ENCODE data around the gene MKKS.
"Not testable (repeated sequence)": the region's sequence is repeated elsewhere in the genome, so short reads cannot be mapped to it uniquely, and the experiment has no call there.

The MKKS gene

GRCh38 chr20:10411673-10412072 is 22.3 kb downstream of the MKKS start:
- no peak for DNase-seq

- DNase-seq = no peak
Measured at GRCh38 chr20:10408108-10408813, 25.8 kb downstream of the MKKS start.

- no peak for DNase-seq
Measured at GRCh38 chr20:10404959-10405530, 29.0 kb downstream of the MKKS start.

DNA sequence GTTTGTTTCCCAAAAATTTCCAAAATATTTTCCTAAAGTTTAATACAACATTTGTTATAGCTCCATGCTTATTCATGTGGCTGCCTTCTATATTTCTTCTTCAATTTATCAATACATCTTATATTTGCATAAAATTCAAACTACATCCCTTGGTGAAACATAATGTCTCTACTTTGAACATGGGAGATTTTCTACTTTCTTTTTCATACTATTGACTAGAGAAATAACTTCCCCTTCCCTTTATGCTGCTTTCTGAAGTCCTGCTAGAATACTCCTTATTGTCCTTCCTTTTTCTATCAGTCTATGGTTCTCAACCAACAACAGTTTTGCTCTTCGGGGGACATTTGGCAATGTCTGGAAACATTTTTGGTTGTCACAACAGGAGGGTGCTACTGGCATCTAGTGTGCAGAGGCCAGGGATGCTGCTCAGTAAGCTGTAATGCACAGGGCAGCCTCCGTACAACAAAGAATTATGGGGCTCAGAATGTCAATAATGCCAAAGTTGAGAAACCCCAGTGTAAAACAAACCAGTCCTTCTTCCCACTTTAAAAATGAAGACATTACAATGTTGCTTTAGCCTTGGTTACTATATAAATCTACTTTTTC is 29.9 kb downstream of the MKKS start:
- DNase-seq = no peak

DNA sequence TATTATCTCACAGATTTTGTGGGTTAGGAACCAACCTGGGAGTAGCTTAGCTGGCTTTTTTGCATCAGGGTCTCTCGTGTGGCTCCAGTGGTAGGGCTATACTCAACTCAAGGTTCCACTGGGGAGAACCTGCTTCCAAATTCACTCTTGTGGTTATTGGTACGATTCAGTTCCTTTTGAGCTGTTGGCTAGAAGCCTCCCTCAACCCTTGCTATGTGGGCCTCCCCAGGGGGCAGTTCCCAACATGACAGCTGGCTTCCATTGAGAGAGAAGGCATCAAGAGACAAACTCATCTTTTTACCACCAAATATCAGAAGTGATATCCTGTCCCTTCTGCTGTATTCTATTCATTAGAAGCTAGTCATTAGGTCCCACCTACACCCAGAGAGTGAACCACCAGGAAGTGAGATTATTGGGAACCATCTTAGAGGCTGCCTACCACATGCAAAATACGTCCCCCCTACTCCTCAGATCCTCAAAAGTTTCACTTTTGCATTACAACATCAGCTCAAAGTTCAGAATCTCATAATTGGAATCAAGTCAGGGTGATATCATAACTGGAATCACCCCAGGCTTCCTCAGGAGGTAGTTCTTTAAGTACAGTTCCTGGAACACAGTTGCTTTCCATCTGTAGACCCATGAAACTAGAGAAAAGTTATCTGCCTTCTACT is 30.9 kb downstream of the MKKS start:
- no peak for DNase-seq

DNA sequence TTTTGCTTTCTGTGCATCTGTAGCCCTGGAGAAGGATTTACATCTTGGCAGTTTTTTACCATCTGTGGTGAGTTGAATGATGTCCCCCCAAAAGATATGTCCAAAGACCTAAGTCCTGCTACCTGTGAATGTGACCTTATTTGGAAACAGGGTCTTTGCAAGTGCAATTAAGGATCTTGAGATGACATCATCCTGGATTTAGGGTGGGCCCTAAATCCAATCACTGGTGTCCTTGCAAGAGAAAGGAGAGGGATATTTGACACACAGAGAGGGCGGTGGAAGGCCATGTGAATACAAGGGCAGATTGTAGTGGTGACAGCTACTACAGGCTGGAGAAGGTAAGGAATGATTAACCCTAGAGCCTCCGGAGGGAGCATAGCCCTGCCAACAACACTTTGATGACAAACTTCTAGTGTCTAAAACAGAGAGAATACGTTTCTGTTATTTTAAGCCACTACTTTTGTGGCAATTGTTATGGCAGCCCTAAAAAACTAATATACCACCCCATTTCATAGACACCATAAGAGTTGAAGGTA is 35.1 kb downstream of the MKKS start:
- DNase-seq = no peak

DNA sequence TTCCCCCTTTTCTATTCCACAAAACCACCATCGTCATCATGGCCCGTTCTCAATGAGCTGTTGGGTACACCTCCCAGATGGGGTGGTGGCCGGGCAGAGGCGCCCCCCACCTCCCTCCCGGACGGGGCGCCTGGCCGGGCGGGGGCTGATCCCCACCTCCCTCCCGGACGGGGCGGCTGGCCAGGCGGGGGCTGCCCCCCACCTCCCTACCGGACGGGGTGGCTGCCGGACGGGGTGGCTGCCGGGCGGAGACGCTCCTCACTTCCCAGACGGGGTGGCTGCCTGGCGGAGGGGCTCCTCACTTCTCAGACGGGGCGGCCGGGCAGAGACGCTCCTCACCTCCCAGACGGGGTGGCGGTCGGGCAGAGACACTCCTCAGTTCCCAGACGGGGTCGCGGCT is 39.3 kb downstream of the MKKS start:
- DNase-seq = not testable (repeated sequence)

DNA sequence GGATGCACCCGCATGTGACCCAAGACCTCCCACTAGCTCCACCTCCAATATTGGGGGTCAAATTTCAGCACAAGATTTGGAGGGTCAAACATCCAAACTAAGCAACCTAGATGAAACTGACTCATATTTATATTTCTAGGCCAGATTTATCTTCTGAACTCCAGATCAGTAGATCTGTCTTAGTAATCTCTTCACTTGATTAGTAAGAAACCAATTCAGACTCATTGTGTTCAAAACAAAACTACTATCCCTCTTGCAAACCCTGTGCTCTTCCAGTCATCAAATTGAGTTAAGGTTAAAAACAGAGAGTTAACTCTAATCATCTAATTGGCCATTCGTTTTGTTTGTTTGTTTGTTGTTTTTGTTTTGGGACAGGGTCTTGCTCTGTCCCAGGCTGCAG is 43.3 kb downstream of the MKKS start:
- no peak for DNase-seq

GRCh38 chr20:10388597-10388996 is 45.4 kb downstream of the MKKS start:
- DNase-seq = no peak

- no peak for DNase-seq
Measured at GRCh38 chr20:10387686-10388085, 46.3 kb downstream of the MKKS start.

- no peak for DNase-seq
Measured at GRCh38 chr20:10385850-10386544, 48.0 kb downstream of the MKKS start.

GRCh38 chr20:10381477-10381876 is 52.5 kb downstream of the MKKS start:
- DNase-seq = no peak

- no peak for DNase-seq
Measured at GRCh38 chr20:10379761-10380160, 54.3 kb downstream of the MKKS start.

- no peak for DNase-seq
Measured at GRCh38 chr20:10376270-10377075, 57.5 kb downstream of the MKKS start.

DNA sequence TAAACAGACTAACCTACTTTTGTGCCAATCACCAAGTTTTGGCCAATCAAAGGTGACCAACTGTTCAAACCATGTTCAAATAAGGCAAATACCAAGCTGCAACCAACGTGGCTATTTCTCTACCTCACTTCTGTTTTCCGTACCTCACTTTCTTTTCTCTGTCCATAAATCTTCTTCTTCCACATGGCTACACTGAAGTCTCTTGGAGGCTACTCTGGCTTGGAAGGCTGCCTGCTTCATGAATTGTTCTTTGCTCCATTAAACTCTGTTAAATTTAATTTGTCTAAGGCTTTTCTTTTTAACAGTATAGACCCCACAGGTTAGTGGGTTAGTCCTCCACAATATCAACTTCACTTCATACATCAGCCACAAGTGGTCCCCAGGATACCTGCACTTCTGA is 58.8 kb downstream of the MKKS start:
- no peak for DNase-seq

DNA sequence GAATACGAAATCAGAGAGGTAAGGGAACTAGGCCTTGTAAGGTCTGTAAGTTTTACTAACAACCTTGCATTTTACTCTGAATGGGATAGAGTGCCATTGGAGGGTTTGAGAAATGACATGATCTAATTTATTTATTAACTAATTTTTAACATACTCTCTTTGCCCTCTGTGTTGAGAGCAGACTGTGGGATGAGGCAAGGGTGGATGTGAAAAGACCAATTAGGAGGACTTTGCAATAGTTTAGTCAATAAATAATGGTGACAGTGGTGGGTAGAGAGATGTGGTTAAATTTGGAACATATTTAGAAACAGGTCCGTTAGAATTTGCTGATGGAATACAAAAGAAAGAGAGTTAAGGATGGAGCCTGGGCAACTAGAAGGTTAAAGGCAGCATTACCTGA is 60.0 kb downstream of the MKKS start:
- DNase-seq = no peak

GRCh38 chr20:10371467-10371866 is 62.6 kb downstream of the MKKS start:
- no peak for DNase-seq

GRCh38 chr20:10370091-10370887 is 63.7 kb downstream of the MKKS start:
- no peak for DNase-seq

DNA sequence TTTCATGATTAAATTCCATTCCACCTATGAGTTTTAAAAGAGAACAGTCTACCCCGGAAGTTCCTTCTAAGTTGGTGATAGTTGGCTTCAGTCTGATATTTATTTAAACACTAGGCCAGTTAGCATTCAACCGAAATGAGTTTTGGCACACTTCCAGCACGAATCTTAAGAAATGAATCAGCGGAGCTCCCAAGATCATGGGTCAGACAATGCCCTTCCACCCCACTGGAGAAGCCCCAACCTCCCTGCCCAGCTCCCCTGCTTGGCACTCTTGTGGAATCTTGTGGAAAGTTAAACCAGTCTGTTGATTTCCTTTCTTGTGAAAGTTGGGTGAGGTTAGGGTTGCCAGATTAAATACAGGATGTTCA is 64.3 kb downstream of the MKKS start:
- DNase-seq = no peak

DNA sequence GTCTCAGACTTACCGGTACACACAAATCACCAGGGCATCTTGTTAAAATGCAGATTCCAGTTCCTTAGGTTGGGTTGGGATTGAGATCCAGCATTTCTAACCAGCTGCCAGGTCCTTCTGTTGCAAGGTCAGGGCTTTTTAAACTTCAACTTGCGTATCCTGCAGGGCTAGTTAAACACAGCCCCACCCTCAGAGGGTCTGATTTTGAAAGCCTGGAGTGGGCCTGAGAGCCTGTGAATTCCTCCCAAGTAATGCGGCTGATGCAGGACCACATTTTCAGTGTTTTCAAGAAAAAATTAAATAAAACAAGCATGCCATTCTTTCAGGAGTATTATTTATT is 65.3 kb downstream of the MKKS start:
- DNase-seq = no peak

GRCh38 chr20:10367943-10368701 is 65.9 kb downstream of the MKKS start:
- no peak for DNase-seq

Measured in CD4-positive, alpha-beta T cell treated with Interleukin-6 for 4 hours (primary cell).